BE2C (cell line): ENCODE data around the gene ACSL1.
A peak's percentile ranks its signal among the peaks of the same experiment; 100 is the strongest.
"Not testable (repeated sequence)": the region's sequence is repeated elsewhere in the genome, so short reads cannot be mapped to it uniquely, and the experiment has no call there.

Source experiments
- DNase-seq: peaks from one replicate; pipeline ENCODE4 v3.0.0-alpha.2; 2020
- H3K27me3 ChIP-seq: fragments of 250-450 bp; sonication (Bioruptor Pico); 2 replicates; pipeline ENCODE4 v1.5.1; 2020; ENCODE audit warnings: mild to moderate bottlenecking
- H3K36me3 ChIP-seq: fragments of 250-450 bp; sonication (Bioruptor Pico); 2 replicates; pipeline ENCODE4 v1.5.1; 2020; ENCODE audit warnings: mild to moderate bottlenecking
- H3K4me1 ChIP-seq: fragments of 250-450 bp; sonication (Bioruptor Pico); 2 replicates; pipeline ENCODE4 v1.5.1; 2020
- H3K4me3 ChIP-seq: 2 replicates; pipeline ENCODE4 v1.5.1; 2011; ENCODE audit warnings: low read depth, low read length
- H3K9me3 ChIP-seq: fragments of 250-450 bp; sonication (Bioruptor Pico); 2 replicates; pipeline ENCODE4 v1.5.1; 2020
- TF ChIP-seq, protein P1 (sequence below): IDR thresholded peaks from 2 replicates; pipeline ENCODE4 v1.5.1; 2012; ENCODE audit warnings: mild to moderate bottlenecking, low read depth, low read length

The ACSL1 gene

DNA sequence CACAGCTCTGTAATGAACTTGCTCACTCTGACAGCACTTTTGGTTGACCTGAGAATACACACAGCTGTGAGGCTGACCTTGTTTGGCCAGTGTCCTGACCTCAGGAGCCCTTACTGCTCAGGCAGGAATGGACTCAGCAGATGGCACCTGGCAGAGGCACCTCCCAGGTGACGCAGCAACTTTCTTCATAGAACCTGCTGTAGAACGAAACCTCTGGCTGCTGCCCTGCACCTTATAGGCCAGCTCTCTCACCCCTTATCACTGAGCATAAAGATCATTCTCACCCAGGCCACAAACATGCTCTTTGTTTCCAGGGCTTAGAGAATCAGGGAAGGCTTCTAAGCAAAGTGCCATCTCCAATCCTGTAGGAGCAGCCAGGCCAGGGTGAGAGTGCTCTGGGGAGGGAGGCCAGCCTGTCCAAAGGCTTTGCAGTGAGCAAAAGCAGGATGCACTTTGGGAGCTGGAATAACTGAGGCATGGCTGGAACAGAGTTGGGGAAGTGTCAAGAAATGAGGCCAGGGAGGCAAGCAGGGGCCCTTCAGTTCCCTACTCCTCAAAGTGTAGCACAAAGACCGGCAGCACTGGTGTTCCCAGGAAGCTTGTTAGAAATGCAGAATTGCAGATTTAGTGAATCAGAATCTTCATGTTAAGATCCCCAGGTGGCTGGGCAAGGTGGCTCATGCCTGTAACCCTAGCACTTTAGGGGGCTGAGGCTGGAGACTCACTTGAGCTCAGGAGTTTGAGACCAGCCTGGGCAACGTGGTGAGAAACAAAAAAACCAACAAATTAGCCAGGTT is 78.5 kb downstream of the ACSL1 start:
- Histone ChIP-seq H3K4me1 (no peaks in the 10 kb centered on the region), H3K36me3 (no peaks in the 10 kb centered on the region), H3K4me3 (no peak overlapping the region), H3K9me3 (no peaks in the 10 kb centered on the region), H3K27me3 (no peaks in the 10 kb centered on the region)
- TF ChIP-seq, protein P1, sequence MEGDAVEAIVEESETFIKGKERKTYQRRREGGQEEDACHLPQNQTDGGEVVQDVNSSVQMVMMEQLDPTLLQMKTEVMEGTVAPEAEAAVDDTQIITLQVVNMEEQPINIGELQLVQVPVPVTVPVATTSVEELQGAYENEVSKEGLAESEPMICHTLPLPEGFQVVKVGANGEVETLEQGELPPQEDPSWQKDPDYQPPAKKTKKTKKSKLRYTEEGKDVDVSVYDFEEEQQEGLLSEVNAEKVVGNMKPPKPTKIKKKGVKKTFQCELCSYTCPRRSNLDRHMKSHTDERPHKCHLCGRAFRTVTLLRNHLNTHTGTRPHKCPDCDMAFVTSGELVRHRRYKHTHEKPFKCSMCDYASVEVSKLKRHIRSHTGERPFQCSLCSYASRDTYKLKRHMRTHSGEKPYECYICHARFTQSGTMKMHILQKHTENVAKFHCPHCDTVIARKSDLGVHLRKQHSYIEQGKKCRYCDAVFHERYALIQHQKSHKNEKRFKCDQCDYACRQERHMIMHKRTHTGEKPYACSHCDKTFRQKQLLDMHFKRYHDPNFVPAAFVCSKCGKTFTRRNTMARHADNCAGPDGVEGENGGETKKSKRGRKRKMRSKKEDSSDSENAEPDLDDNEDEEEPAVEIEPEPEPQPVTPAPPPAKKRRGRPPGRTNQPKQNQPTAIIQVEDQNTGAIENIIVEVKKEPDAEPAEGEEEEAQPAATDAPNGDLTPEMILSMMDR: no peak
- DNase-seq: no peak

DNA sequence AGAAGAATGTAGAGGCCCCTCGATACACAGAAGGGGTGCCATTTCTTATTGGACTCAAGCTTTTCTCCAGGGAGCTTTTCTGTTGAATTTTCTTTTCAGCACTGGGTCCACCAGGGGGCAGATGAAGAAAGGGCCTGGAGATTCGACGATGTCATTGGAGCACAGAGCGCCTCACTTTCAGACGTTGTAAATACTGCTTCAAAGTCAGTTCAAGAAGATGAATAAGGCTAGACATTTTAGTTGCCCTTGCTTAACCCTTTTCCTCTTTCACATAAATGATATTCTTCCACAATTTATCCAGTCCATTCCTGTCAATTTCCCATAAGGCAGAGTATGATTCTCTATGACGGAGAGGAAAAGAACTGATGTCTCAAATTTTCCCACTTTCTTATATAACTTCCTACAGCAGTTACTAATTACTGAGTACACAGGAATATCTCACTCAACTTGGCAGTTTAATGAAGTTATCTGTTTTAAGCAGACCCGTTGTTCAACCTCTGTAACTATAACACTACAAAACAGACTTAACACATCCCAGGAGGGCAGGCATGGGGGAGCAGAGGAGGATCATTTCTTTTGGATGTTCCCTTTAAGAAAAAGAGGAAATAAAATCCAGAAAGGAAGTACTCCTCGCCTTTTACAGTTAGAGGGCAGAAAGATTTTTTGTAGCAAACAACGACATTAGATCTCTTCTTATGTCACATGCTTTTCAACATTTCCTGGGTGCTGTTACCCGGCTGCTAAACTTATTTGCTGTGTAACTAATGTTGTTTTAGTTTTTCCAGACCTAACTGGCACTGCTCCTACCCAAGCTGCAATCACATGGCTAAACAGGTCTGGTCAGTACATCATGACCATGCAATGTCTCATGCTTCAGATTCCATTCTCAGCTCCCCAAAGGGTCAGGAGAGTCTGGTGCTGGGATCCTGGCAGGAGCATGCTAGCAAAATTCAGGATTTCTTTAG is 79.7 kb downstream of the ACSL1 start:
- no peaks in the 10 kb centered on the region; the same call in 1 of the 2 replicates for H3K9me3 ChIP-seq
- H3K4me1 ChIP-seq: no peaks in the 10 kb centered on the region
- H3K4me3 ChIP-seq: no peak overlapping the region
- no peaks in the 10 kb centered on the region for H3K36me3 ChIP-seq
- TF ChIP-seq, protein P1: peak; percentile 88
- no peaks in the 10 kb centered on the region for H3K27me3 ChIP-seq
- DNase-seq: peak; percentile 77

DNA sequence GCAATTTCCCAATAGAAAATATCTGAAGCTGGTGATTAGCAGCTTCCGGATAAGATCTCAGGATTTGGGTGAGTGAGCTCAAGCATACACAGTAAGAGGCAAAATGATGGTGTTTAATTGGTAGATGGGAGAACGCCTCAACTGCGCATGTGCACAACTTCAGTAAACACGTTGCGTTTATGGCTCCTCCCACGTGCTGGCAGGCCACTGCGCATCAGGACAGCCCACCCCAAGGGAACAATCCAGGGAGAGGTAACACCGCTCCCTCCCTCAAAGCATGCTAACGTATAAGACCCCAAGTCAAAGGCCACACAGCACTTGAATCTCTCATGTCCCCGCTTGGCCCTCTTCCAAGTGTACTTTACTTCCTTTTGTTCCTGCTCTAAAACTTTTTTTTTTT is 81.5 kb downstream of the ACSL1 start:
- Histone ChIP-seq H3K9me3 (peaks cover 3% of the 10 kb centered on the region; the same call in 1 of the 2 replicates), H3K36me3 (no peaks in the 10 kb centered on the region), H3K27me3 (no peaks in the 10 kb centered on the region), H3K4me1 (no peaks in the 10 kb centered on the region), H3K4me3 (no peak overlapping the region)
- TF ChIP-seq, protein P1: no peak
- DNase-seq: no peak

DNA sequence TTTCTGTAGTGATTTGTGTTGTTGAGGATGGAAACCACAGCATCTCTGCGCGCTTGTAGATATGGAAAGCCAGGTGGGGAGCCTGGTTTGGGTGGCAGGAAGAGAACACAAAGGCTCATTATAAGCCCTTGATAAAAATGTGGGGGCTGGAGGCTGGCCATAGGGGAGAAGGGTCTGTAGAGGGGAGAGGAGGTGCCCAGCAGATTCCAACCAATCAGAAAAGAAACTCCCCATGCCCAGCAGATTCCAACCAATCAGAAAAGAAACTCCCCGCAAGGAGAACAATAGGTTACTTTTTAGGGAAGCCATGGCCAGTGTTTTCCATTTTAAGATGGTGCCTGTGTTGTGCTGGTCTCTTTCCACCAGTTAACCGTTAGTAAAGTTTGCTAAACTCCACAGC is 82.1 kb downstream of the ACSL1 start:
- H3K4me3 ChIP-seq: no peak overlapping the region
- H3K27me3 ChIP-seq: no peaks in the 10 kb centered on the region
- peaks cover 3% of the 10 kb centered on the region; the same call in 1 of the 2 replicates for H3K9me3 ChIP-seq
- H3K36me3 ChIP-seq: no peaks in the 10 kb centered on the region
- H3K4me1 ChIP-seq: no peaks in the 10 kb centered on the region
- TF ChIP-seq, protein P1: no peak
- no peak for DNase-seq

DNA sequence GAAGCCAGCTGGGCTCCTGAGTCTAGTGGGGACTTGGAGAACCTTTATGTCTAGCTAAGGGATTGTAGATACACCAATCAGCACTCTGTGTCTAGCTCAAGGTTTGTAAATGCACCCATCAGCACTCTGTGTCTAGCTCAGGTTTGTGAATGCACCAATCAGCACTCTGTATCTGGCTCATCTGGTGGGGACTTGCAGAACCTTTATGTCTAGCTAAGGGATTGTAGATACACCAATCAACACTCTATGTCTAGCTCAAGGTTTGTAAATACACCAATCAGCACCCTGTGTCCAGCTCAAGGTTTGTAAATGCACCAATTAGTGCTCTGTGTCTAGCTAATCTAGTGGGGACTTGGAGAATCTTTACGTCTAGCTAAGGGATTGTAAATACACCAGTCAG is 84.1 kb downstream of the ACSL1 start:
- not testable (repeated sequence) for H3K9me3 ChIP-seq, DNase-seq, H3K4me1 ChIP-seq, H3K27me3 ChIP-seq, H3K36me3 ChIP-seq, H3K4me3 ChIP-seq

DNA sequence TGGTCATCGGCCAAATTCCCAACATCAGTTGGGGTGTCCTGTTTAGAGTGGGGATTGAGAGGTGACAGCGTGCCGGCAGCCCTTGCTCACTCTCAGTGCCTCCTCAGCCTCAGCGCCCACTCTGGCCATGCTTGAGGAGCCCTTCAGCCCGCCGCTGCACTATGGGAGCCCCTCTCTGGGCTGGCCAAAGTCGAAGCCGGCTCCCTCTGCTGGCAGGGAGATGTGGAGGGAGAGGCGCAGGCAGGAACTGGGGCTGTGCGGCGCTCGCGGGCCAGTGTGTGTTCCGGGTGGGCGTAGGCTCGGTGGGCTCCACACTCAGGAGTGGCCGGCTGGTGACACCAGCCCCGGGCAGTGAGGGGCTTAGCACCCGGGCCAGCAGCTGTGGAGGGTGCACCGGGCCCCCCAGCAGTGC is 84.8 kb downstream of the ACSL1 start:
- no peaks in the 10 kb centered on the region for H3K27me3 ChIP-seq
- DNase-seq: no peak
- no peaks in the 10 kb centered on the region for H3K4me1 ChIP-seq
- TF ChIP-seq, protein P1: no peak
- peaks cover 3% of the 10 kb centered on the region; the same call in 1 of the 2 replicates for H3K9me3 ChIP-seq
- H3K4me3 ChIP-seq: no peak overlapping the region
- H3K36me3 ChIP-seq: no peaks in the 10 kb centered on the region

DNA sequence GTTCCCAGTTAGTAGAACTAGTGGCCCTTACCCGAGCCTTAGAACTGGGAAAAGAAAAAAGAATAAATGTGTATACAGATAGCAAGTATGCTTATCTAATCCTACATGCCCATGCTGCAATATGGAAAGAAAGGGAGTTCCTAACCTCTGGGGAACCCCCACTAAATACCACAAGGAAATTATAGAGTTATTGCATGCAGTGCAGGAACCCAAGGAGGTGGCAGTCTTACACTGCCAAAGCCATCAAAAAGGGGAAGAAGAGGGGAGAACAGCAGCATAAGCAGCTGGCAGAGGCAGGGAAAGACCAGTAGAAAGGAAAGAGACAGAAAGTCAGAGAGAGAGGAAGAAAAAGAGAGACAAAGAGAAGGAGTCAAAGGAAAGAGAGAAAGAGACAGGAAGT is 86.2 kb downstream of the ACSL1 start:
- H3K4me3 ChIP-seq, DNase-seq, H3K4me1 ChIP-seq, H3K27me3 ChIP-seq, H3K36me3 ChIP-seq, H3K9me3 ChIP-seq: not testable (repeated sequence)
